ENCODE data around the gene MAB21L2.

- TF ChIP-seq, protein P1, sequence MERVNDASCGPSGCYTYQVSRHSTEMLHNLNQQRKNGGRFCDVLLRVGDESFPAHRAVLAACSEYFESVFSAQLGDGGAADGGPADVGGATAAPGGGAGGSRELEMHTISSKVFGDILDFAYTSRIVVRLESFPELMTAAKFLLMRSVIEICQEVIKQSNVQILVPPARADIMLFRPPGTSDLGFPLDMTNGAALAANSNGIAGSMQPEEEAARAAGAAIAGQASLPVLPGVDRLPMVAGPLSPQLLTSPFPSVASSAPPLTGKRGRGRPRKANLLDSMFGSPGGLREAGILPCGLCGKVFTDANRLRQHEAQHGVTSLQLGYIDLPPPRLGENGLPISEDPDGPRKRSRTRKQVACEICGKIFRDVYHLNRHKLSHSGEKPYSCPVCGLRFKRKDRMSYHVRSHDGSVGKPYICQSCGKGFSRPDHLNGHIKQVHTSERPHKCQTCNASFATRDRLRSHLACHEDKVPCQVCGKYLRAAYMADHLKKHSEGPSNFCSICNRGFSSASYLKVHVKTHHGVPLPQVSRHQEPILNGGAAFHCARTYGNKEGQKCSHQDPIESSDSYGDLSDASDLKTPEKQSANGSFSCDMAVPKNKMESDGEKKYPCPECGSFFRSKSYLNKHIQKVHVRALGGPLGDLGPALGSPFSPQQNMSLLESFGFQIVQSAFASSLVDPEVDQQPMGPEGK (CRISPR knock-in tag; IDR thresholded peaks at IDR 0.05; ENCODE audit: borderline replicate concordance) = no peak
- TF ChIP-seq ZC3H10 (CRISPR knock-in tag; IDR thresholded peaks at IDR 0.05) = no peak
- no peak for TF ChIP-seq BACH2 (CRISPR knock-in tag; IDR thresholded peaks at IDR 0.05; ENCODE audit: borderline replicate concordance)
These were observed 37.1 kb downstream of the MAB21L2 start for GRCh38 chr4:150619042-150619441.

Measured in SK-N-SH treated with all-trans-retinoic acid at 6 μM for 48 hours (cell line).